SU-DHL-6 (cell line): ENCODE data around the gene SH3BP5.

Experiments
- H2AFZ ChIP-seq: fragments of 200-600 bp; sonication (generic); 2 replicates; pipeline ENCODE4 v1.6.1; 2014; ENCODE audit warnings: low read depth, mild to moderate bottlenecking, moderate library complexity, mixed read lengths, antibody characterized with exemption, low read length; ENCODE audit not compliant: severe bottlenecking
- H3F3A ChIP-seq: fragments of 200-600 bp; shearing (Covaris generic); 2 replicates; pipeline ENCODE4 v1.6.0; 2016; ENCODE audit warnings: antibody characterized with exemption, mild to moderate bottlenecking; ENCODE audit not compliant: insufficient read depth
- H3K27ac ChIP-seq: fragments of 200-600 bp; sonication (generic); 2 replicates; pipeline ENCODE4 v1.5.1; 2016; ENCODE audit warnings: low read depth, mild to moderate bottlenecking, low read length, moderate library complexity, mixed read lengths
- H3K27me3 ChIP-seq: fragments of 200-600 bp; sonication (generic), shearing (Covaris generic); 2 replicates; pipeline ENCODE4 v1.6.0; 2014; ENCODE audit warnings: mild to moderate bottlenecking, low read length
- H3K36me3 ChIP-seq: fragments of 200-600 bp; sonication (generic); 2 replicates; pipeline ENCODE4 v1.6.1; 2014; ENCODE audit warnings: mild to moderate bottlenecking, low read length, mixed read lengths
- H3K4me2 ChIP-seq: fragments of 300-600, 200-600 bp; shearing (Covaris generic), sonication (generic); 2 replicates; pipeline ENCODE4 v1.6.0; 2014; ENCODE audit warnings: low read length, low read depth, mild to moderate bottlenecking; ENCODE audit not compliant: poor library complexity, severe bottlenecking
- H3K4me3 ChIP-seq: fragments of 200-600 bp; sonication (generic); 2 replicates; pipeline ENCODE4 v1.5.1; 2014; ENCODE audit warnings: antibody characterized with exemption, low read length, mild to moderate bottlenecking, mixed read lengths; ENCODE audit not compliant: insufficient read depth, poor library complexity, severe bottlenecking
- H3K79me2 ChIP-seq: fragments of 200-600 bp; sonication (generic); 2 replicates; pipeline ENCODE4 v1.6.1; 2014; ENCODE audit warnings: mild to moderate bottlenecking, low read length, moderate library complexity; ENCODE audit not compliant: insufficient read depth
- H3K9ac ChIP-seq: fragments of 200-600 bp; sonication (generic); 2 replicates; pipeline ENCODE4 v1.7.0; 2014; ENCODE audit warnings: mild to moderate bottlenecking, low read length
- H3K9me2 ChIP-seq: fragments of 200-600 bp; sonication (generic); replicated peaks from 2 replicates; pipeline ENCODE4 v1.6.1; 2014; ENCODE audit warnings: low read length; ENCODE audit not compliant: insufficient read depth
- H3K9me3 ChIP-seq: fragments of 200-600 bp; sonication (generic); 2 replicates; pipeline ENCODE4 v1.6.1; 2014; ENCODE audit warnings: low read length, mixed read lengths; ENCODE audit not compliant: insufficient read depth
- H4K20me1 ChIP-seq: fragments of 200-600 bp; sonication (generic); 2 replicates; pipeline ENCODE4 v1.6.1; 2014; ENCODE audit warnings: low read depth, mild to moderate bottlenecking, antibody characterized with exemption, low read length, moderate library complexity, mixed read lengths
- CTCF ChIP-seq: fragments of 200-600 bp; sonication (generic); IDR thresholded peaks from one replicate; pipeline ENCODE4 v1.5.1; 2017; ENCODE audit warnings: antibody characterized with exemption, mild to moderate bottlenecking, low read length, moderate library complexity; ENCODE audit not compliant: insufficient read depth, poor library complexity, severe bottlenecking
- EZH2phosphoT487 ChIP-seq: fragments of 200-600 bp; sonication (generic), shearing (Covaris generic); conservative IDR thresholded peaks from 2 replicates; pipeline ENCODE4 v1.6.1; 2018; ENCODE audit warnings: mild to moderate bottlenecking, antibody characterized with exemption, low read length, moderate library complexity, mixed read lengths

Gene SH3BP5

GRCh38 chr3:15273227-15273626 lies 59.2 kb downstream of the SH3BP5 start:
- H3K9ac ChIP-seq = no peak overlapping the region
- H3F3A ChIP-seq = no peaks in the 10 kb centered on the region
- no peaks in the 10 kb centered on the region for H3K9me2 ChIP-seq
- H3K4me2 ChIP-seq = no peak overlapping the region
- H3K9me3 ChIP-seq = no peaks in the 10 kb centered on the region
- no peaks in the 10 kb centered on the region for H3K79me2 ChIP-seq
- H2AFZ ChIP-seq = no peak overlapping the region
- H3K27ac ChIP-seq = no peak overlapping the region
- H4K20me1 ChIP-seq = no peaks in the 10 kb centered on the region
- H3K36me3 ChIP-seq = no peaks in the 10 kb centered on the region
- H3K4me3 ChIP-seq = no peak overlapping the region
- no peak for TF ChIP-seq CTCF
- TF ChIP-seq EZH2phosphoT487 = no peak
- no peaks in the 10 kb centered on the region for H3K27me3 ChIP-seq

GRCh38 chr3:15272426-15273196 lies 59.8 kb downstream of the SH3BP5 start:
- no peaks in the 10 kb centered on the region for H3K79me2 ChIP-seq
- H3F3A ChIP-seq = no peaks in the 10 kb centered on the region
- H3K36me3 ChIP-seq = no peaks in the 10 kb centered on the region
- H3K9me3 ChIP-seq = no peaks in the 10 kb centered on the region
- no peak overlapping the region for H2AFZ ChIP-seq
- no peak overlapping the region for H3K4me2 ChIP-seq
- TF ChIP-seq CTCF (no peak), EZH2phosphoT487 (no peak)
- no peaks in the 10 kb centered on the region for H3K9me2 ChIP-seq
- no peak overlapping the region for H3K27ac ChIP-seq
- no peaks in the 10 kb centered on the region for H3K27me3 ChIP-seq
- H3K4me3 ChIP-seq = no peak overlapping the region
- H4K20me1 ChIP-seq = no peaks in the 10 kb centered on the region
- no peak overlapping the region for H3K9ac ChIP-seq

DNA sequence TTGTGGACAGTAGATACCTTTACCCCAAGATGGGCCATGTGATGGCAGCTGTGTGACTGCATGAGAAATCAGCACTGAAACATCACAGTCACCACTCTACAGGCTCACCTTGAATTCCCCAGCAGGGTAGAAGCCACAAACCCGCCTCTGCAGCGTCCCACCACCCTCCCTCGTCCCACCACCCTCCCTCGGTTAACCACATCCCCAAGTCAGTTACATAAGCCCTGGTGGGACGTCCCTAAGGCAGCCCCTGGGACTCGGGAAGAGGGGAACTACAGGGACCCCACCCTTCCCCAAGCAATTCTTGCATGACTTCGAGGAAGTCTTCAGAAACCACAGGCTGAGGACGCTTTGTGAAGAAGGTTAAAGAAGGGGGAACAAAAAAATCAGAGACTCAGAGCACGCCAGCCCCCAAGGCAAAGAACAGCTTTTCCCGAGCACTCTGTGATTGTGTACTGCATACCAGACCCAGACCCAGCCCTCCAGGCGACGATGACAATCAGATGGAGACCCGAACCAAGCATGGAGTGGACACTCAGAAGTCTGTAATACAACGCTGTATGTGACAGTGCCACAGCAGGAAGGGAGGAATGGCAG lies 60.5 kb downstream of the SH3BP5 start:
- Histone ChIP-seq H3K9me3 (no peaks in the 10 kb centered on the region), H2AFZ (no peak overlapping the region), H3K9ac (no peak overlapping the region), H3K4me2 (no peak overlapping the region), H3K27ac (no peak overlapping the region), H3K27me3 (no peaks in the 10 kb centered on the region), H3K79me2 (no peaks in the 10 kb centered on the region), H3K4me3 (no peak overlapping the region), H3K36me3 (no peaks in the 10 kb centered on the region), H3K9me2 (no peaks in the 10 kb centered on the region), H4K20me1 (no peaks in the 10 kb centered on the region), H3F3A (no peaks in the 10 kb centered on the region)
- no peak for TF ChIP-seq EZH2phosphoT487

DNA sequence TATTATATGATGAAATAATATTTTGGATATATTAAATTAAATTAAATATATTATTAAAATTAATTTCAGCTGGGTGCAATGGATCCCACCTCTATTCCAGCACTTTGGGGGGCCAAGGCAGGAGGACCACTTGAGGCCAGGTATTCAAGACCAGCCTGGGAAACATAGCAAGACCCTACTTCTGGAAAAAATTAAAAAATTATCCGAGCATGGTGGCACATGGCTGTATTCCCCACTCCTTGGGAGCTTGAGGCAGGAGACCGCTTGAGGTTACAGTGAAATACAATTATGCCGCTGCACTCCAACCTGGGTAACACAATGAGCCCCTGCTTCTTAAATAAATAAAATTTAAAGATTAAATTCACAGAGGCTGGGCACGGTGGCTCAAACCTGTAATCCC lies 61.4 kb downstream of the SH3BP5 start:
- no peaks in the 10 kb centered on the region for H3K27me3 ChIP-seq
- H3K4me2 ChIP-seq = no peak overlapping the region
- no peaks in the 10 kb centered on the region for H3K36me3 ChIP-seq
- TF ChIP-seq CTCF (no peak), EZH2phosphoT487 (no peak)
- H3K4me3 ChIP-seq = no peak overlapping the region
- H3K79me2 ChIP-seq = no peaks in the 10 kb centered on the region
- H2AFZ ChIP-seq = no peak overlapping the region
- no peak overlapping the region for H3K9ac ChIP-seq
- no peaks in the 10 kb centered on the region for H3K9me2 ChIP-seq
- no peaks in the 10 kb centered on the region for H3F3A ChIP-seq
- no peaks in the 10 kb centered on the region for H3K9me3 ChIP-seq
- H4K20me1 ChIP-seq = no peaks in the 10 kb centered on the region
- H3K27ac ChIP-seq = no peak overlapping the region
